HG03159 (cell line): ENCODE results near the gene PRKX.
"Not testable (repeated sequence)": the region's sequence is repeated elsewhere in the genome, so short reads cannot be mapped to it uniquely, and the experiment has no call there.

ENCODE experiments used
- ATAC-seq: cut with Tn5 transposase; IDR thresholded peaks from one replicate; pipeline ENCODE4 v1.9.1; 2021; ENCODE audit warnings: mild to moderate bottlenecking, moderate library complexity; ENCODE audit not compliant: unreplicated experiment

The PRKX gene

GRCh38 chrX:3713225-3713936 lies at the start of gene PRKX:
Gene PRKX, minus strand, starts transcription at chrX:3713649. Its CDS starts 396 bp downstream, at chrX:3713253.
- ATAC-seq = peak; percentile 82

- no peak for ATAC-seq
Observed at GRCh38 chrX:3763111-3763510, 49.7 kb upstream of the PRKX start.

DNA sequence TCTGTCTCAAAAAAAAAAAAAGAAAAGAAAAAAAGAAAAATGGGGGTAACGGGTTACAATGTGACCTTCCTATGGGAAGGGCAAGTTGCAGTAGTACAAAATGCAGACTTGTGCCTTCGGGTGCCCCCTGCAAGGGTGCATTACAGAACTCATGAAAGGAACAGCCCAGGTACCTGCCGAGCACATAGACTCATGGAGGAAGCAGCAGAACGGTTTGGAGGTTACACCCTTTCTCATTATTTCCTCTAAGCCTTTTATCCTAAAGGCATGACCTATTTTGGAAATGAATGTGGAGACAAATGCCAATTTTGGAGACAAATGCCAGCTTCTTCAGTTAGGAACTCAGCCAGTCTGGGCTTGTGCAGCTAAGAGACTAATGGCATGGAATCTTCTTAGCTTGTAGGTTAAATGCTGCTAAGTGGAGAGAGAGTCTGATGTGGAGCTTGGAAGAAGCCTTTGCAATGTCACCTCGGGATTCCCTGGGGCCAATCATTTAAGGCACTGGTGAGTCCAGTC lies 44.1 kb upstream of the PRKX start:
- ATAC-seq = no peak

DNA sequence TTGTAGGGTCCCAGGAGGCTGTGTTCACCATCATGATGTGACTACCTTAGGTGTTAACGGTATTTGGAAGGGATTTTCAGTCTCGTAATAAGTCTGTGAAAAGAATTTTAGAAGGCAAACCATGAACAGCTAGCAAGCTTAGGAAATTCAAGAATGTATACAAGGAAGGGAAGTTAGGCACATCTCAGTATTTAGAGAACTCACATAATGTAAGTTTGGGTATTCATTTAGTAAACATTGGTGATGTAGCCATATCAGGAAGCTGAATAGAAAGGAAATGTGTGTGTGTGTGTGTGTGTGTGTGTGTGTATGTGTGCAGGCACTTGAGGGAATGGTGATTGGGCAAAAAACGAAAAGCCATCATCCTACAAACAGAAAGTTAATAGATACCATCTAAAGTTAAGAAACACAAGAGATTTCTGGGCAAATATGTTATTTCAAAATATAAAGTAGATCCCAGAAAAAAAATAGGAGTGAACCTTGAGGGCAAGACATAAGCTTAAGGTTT lies 34.7 kb upstream of the PRKX start:
- no peak for ATAC-seq

- no peak for ATAC-seq
Observed at GRCh38 chrX:3743801-3744439, 30.5 kb upstream of the PRKX start.

- not testable (repeated sequence) for ATAC-seq
Observed at GRCh38 chrX:3740946-3741345, 27.5 kb upstream of the PRKX start.

- no peak for ATAC-seq
Observed at GRCh38 chrX:3738509-3738908, 25.1 kb upstream of the PRKX start.

GRCh38 chrX:3736536-3736935 lies 23.1 kb upstream of the PRKX start:
- not testable (repeated sequence) for ATAC-seq

DNA sequence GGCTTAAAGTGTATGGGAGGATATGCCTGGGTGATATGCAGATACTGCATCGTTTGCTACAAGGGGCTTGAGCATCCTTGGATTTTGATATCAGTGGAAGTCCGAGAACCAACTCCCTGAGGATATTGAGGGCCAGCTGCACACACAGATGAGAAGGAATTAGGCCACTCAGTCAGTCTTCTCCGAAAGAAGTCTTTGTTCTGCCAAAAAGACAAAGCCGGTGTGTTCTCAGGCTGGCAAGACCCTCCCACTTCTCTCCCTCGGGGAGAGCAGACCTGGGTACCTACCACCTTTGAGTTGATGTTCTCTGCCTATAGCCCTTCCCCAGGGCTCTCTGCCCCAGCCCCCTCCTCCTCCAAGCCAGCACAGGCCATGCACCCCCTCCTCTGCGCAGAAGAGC lies 22.4 kb upstream of the PRKX start:
- ATAC-seq = not testable (repeated sequence)

DNA sequence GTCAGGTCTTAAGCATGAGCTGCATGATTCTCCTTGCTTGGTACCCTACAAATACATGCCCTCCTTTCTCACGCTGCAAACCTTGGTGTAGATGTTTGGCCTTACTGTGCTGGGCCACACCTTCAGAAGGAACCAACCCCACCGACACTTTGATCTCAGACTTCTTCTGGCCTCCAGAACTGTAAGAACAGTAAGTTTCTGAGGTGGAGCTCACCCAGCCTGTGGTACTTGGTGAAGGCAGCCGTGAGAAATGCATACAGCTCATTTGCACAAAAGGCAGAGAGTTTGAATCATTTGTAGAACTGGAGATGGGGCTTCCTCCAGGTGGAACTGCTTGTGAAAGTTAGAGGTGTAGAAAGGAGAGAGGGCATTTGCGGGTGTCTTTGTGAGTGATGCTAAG lies 21.0 kb upstream of the PRKX start:
- ATAC-seq = not testable (repeated sequence)

DNA sequence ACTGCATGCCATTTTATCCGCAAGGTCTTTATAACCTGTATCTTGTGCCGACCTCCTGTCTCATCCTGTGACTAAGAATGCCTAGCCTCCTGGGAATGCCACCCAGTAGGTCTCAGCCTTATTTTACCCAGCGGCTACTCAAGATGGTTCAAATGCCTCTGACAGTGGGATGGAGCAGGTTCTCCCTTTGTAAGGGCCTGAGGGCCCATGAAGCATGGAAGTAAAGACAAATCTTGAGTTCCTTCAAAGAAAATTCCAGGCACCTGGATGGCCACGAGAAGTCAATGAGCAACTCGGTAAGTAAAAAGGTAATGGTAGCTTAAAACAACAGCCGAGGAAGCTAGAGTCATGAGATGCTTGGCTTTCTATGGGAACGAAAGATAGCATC lies 19.6 kb upstream of the PRKX start:
- no peak for ATAC-seq

DNA sequence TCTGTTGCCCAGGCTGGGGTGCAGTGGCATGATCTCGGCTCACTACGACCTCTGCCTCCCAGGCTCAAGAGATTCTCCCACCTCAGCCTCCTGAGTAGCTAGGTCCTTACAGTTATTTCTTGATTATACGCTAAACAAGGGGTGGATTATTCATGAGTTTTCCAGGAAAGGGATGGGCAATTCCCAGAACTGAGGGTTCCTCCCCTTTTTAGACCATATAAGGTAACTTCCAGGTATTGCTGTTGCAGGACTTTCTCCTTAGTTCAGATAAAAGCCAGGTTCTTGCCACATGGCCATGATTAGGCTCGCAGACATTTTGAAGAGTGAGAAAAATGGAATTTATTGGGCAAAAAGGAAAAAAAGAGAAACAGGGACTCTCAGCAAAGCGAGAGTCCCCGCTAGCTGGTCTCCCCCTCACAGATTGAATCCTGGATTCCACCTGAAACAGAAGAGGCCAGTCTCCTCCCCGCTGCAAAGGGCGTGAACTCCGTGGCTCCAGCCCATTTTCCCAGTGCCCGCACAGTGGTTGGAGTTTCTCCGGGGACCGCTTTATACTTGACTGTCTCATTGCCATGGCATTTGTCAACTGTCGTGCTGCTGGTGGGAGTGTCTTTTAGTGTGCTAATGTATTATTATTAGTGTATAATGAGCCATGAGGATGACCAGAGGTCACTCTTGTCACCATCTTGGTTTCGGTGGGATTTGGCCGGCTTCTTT lies 19.0 kb upstream of the PRKX start:
- ATAC-seq = not testable (repeated sequence)

DNA sequence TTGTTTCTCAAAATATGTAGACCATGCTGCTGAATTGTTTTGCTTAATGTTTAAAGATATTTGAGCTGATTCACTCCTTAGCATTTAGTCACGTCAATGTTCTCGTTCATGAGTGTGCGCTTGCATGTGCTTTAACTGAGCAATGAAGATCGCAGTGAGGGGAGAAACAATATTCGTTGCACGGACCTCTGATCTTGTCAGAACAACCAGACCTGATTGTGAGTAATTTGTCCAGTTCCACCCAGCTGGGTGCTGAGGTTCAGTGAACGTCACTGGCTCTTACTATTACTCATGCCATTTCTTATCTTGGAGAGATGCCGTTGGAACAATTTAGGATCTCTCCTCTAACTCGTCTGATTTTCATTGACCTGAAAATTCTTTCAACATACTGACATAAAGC lies 15.0 kb upstream of the PRKX start:
- ATAC-seq = no peak

DNA sequence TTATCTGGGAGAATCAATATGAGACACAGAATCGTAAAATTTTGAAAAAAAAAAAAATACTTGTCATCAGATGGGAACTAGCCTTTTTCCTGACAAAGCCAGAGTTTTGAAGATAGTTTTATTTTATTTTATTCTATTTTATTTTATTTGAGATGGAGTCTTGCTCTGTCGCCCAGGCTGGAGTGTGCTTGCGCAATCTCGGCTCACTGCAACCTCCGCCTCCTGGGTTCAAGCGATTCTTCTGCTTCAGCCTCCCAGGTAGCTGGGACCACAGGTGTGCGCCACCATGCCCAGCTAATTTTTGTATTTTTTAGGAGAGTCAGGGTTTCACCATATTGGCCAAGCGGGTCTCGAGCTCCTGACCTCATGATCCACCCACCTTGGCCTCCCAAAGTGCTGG lies 10.0 kb upstream of the PRKX start:
- not testable (repeated sequence) for ATAC-seq

GRCh38 chrX:3717742-3718420 lies 4.4 kb upstream of the PRKX start:
- ATAC-seq = no peak

- ATAC-seq = no peak
Observed at GRCh38 chrX:3715921-3716320, 2.5 kb upstream of the PRKX start.

DNA sequence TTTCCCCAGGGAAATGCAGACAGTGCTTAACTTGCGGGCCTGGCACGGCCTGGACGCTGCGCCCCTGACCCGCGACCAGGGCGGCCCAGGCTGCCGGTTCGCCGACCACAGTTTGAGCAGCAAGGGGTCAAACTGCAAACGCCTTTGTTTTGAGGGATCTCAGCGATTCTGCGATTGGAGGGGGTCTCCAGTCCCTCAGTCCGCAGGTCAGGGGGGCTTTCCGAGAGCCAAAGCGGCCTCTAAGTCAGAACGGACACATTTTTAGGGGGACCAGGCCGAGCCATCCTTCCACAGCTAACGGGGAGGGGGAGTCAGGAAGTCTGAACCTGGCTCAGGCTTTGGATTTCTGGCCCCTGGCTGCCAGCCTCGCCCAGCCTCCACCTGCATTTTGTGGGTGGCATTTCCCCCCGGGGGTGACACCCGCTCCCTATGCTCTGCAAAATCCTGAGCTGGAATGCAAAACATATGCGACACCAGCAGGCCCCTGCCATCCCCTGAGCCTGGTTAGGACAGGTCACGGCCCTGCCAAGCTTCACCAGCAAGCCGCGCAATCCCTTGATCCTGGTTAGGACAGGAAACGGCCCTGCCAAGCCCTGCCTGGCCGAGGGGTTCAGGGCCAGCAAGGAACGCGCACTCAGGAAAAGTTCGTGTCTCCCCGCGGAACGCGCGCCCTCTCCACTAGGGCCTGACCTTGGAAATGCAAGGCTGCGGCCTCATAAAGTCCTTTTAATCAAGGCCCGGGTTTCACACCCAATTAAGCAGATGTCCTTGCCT lies 1.4 kb upstream of the PRKX start:
- ATAC-seq = not testable (repeated sequence)

- peak; percentile 6 for ATAC-seq
Observed at GRCh38 chrX:3713937-3714434, 537 bp upstream of the PRKX start.

GRCh38 chrX:3712870-3713224 lies 602 bp downstream of the PRKX start:
- peak; percentile 26 for ATAC-seq
